K562 (cell line): ENCODE measurements around the gene SPDL1. TPM values are rescaled to one million over a fixed set of nuclear protein-coding genes. Genes with fewer than 3 reads are reported as not detected.

Experiments
- ATAC-seq: fragments of 200-7000 bp; cut with Tn5 transposase; 3 replicates; pipeline ENCODE4 v1.9.1; 2020; ENCODE audit warnings: moderate library complexity
- BruUV-seq: library from RNA; stranded (reverse); fragments of 400-500 nt; replicated peaks from 2 replicates; lab custom pipeline; 2021; lab: Mats Ljungman, UMichigan
- CTCF ChIA-PET: fragments of 300-600 bp; formaldehyde crosslinking; extraction: SDS; loops from one replicate; lab custom pipeline; 2021; ENCODE audit warnings: low intra/inter-chr PET ratio; lab: Yijun Ruan, JAX
- POLR2A ChIA-PET: fragments of 300-600, 350-650 bp; sonication (Branson Sonifier 250); formaldehyde crosslinking; extraction: SDS; loops from one replicate; lab custom pipeline; 2021; ENCODE audit warnings: antibody characterized with exemption, inconsistent platforms; lab: Yijun Ruan, JAX
- DNase-seq, 4 experiments: peaks; one replicate each; pipeline versions ENCODE4 v3.0.0 to v3.0.0-alpha.2; 2011 to 2018; ENCODE audit warnings: low spot score in 3 of 4, mixed read lengths in 3 of 4; ENCODE audit errors: extremely low read depth in 1 of 4
- FAIRE-seq: peaks from 2 replicates; lab custom pipeline; 2011; peaks lifted over from hg19 to GRCh38; lab: Jason Lieb, UNC
- H2AFZ ChIP-seq: 2 replicates; pipeline ENCODE4 v1.6.0; 2011; ENCODE audit warnings: low read depth, low read length, control low read depth, inconsistent platforms
- H3K27ac ChIP-seq: fragments of 200-600 bp; 3 replicates; pipeline ENCODE4 v1.8.0; 2011; ENCODE audit warnings: low read depth, mild to moderate bottlenecking, control low read depth, inconsistent platforms, low read length, moderate library complexity, mixed read lengths; ENCODE audit errors: extremely low read depth
- H3K27me3 ChIP-seq, 2 experiments: fragments of 300-600 bp in 1 of 2; 2 replicates in 1 of 2; 3 replicates in 1 of 2; pipeline versions ENCODE4 v1.6.0 to v1.8.0; 2011; ENCODE audit warnings: inconsistent platforms in 2 of 2, low read length in 2 of 2, mild to moderate bottlenecking in 1 of 2, mixed read lengths in 1 of 2, moderate library complexity in 1 of 2; ENCODE audit not compliant: control insufficient read depth in 2 of 2, insufficient read depth in 2 of 2
- H3K36me3 ChIP-seq: fragments of 300-600 bp; 3 replicates; pipeline ENCODE4 v1.8.0; 2011; ENCODE audit warnings: mild to moderate bottlenecking, low read length, inconsistent platforms; ENCODE audit not compliant: control insufficient read depth, insufficient read depth
- H3K4me1 ChIP-seq, 2 experiments: fragments of 200-600 bp in 1 of 2; replicated peaks in 1 of 2; 2 replicates in 1 of 2; 3 replicates in 1 of 2; pipeline versions ENCODE4 v1.5.1 to v1.8.0; 2011; ENCODE audit warnings: inconsistent platforms in 2 of 2, low read length in 2 of 2, mild to moderate bottlenecking in 1 of 2, mixed read lengths in 1 of 2, moderate library complexity in 1 of 2; ENCODE audit not compliant: control insufficient read depth in 2 of 2, insufficient read depth in 2 of 2
- H3K4me2 ChIP-seq: 2 replicates; pipeline ENCODE4 v1.6.1; 2011; ENCODE audit warnings: low read length, control low read depth, inconsistent platforms, mixed read lengths; ENCODE audit not compliant: insufficient read depth
- H3K4me3 ChIP-seq: fragments of 200-600 bp; sonication (generic), shearing (Covaris generic); 2 replicates; pipeline ENCODE4 v1.5.1; 2016; ENCODE audit warnings: control low read depth, inconsistent platforms
- H3K79me2 ChIP-seq: fragments of 200-600 bp; 3 replicates; pipeline ENCODE4 v1.8.0; 2011; ENCODE audit warnings: low read length, inconsistent platforms; ENCODE audit not compliant: control insufficient read depth, insufficient read depth
- H3K9ac ChIP-seq, 2 experiments: 2 replicates each; pipeline versions ENCODE4 v1.6.0 to v1.6.1; 2011; ENCODE audit warnings: low read depth in 2 of 2, low read length in 2 of 2, control low read depth in 1 of 2, inconsistent platforms in 1 of 2, mild to moderate bottlenecking in 1 of 2, mixed read lengths in 1 of 2; ENCODE audit not compliant: insufficient read depth in 1 of 2
- H3K9me1 ChIP-seq: one replicate; pipeline ENCODE4 v1.6.0; 2011; ENCODE audit warnings: inconsistent platforms, mild to moderate bottlenecking, low read length, moderate library complexity; ENCODE audit not compliant: control insufficient read depth, insufficient read depth
- H3K9me3 ChIP-seq: replicated peaks from 2 replicates; pipeline ENCODE4 v1.5.1; 2011; ENCODE audit warnings: low read depth, low read length, inconsistent platforms; ENCODE audit not compliant: control insufficient read depth, insufficient read depth
- H4K20me1 ChIP-seq: replicated peaks from 2 replicates; pipeline ENCODE4 v1.6.1; 2011; ENCODE audit warnings: low read length, inconsistent platforms, mixed read lengths; ENCODE audit not compliant: control insufficient read depth, insufficient read depth
- ATF1 ChIP-seq, 2 experiments: fragments of 450-650 bp in 1 of 2; IDR thresholded peaks; 2 replicates each; pipeline ENCODE4 v1.6.1; 2016; ENCODE audit warnings: missing compliant biosample characterization in 1 of 2, missing genetic modification characterization in 1 of 2
- ETV5 ChIP-seq: sonication (generic); formaldehyde crosslinking; IDR thresholded peaks from 2 replicates; pipeline ENCODE4 v1.4.0; 2020; ENCODE audit warnings: low read depth, mild to moderate bottlenecking, missing genetic modification reagents
- FOXP1 ChIP-seq: sonication (generic); formaldehyde crosslinking; IDR thresholded peaks from 2 replicates; pipeline ENCODE4 v1.8.0; 2022; ENCODE audit warnings: mild to moderate bottlenecking, missing genetic modification reagents
- JUN ChIP-seq, 2 experiments: sonication (generic) in 1 of 2; formaldehyde crosslinking in 1 of 2; IDR thresholded peaks; 2 replicates each; pipeline versions ENCODE4 v1.6.1 to v1.8.0; 2012 to 2022; ENCODE audit warnings: borderline replicate concordance in 2 of 2, mild to moderate bottlenecking in 2 of 2, improper control_type of control experiment in 1 of 2, low read depth in 1 of 2, low read length in 1 of 2, missing genetic modification reagents in 1 of 2
- KLF10 ChIP-seq: fragments of 250-450 bp; sonication (Bioruptor Pico); IDR thresholded peaks from 2 replicates; pipeline ENCODE4 v1.6.1; 2021; ENCODE audit warnings: matching md5 sums
- KLF6 ChIP-seq: fragments of 250-450 bp; sonication (Bioruptor Pico); IDR thresholded peaks from 2 replicates; pipeline ENCODE4 v1.4.0; 2020; ENCODE audit warnings: mild to moderate bottlenecking, moderate library complexity, borderline replicate concordance
- MBD2 ChIP-seq: sonication (generic); IDR thresholded peaks from 2 replicates; pipeline ENCODE4 v1.6.1; 2016; ENCODE audit warnings: low read depth, borderline replicate concordance
- NR2F6 ChIP-seq: fragments of 450-650 bp; formaldehyde crosslinking; IDR thresholded peaks from 2 replicates; pipeline ENCODE4 v1.4.0; 2020; ENCODE audit warnings: mild to moderate bottlenecking
- SMARCA5 ChIP-seq: fragments of 450-650 bp; IDR thresholded peaks from 2 replicates; pipeline ENCODE4 v1.6.1; 2016
- ZNF41 ChIP-seq: fragments of 250-450 bp; sonication (Bioruptor Pico); conservative IDR thresholded peaks from 2 replicates; pipeline ENCODE4 v1.4.0; 2020; ENCODE audit warnings: mild to moderate bottlenecking
- ZNF764 ChIP-seq: fragments of 250-450 bp; sonication (Bioruptor Pico); IDR thresholded peaks from 2 replicates; pipeline ENCODE4 v1.4.0; 2020; ENCODE audit warnings: low read depth, mild to moderate bottlenecking, moderate library complexity
- ZNF77 ChIP-seq: fragments of 250-450 bp; sonication (Bioruptor Pico); IDR thresholded peaks from 2 replicates; pipeline ENCODE4 v1.5.0; 2020
- ZNF830 ChIP-seq: fragments of 250-450 bp; sonication (Bioruptor Pico); IDR thresholded peaks from 2 replicates; pipeline ENCODE4 v1.5.0; 2021; ENCODE audit warnings: mild to moderate bottlenecking
- WGBS: fragments of 100-300 bp; shearing (Covaris generic); methylation state at CpG from one replicate; pipeline ENCODE4 v1.1.6; 2016; ENCODE audit warnings: low coverage, mixed read lengths; ENCODE audit not compliant: insufficient coverage; ENCODE audit errors: missing lambda C conversion rate; 5-methylcytosine and 5-hydroxymethylcytosine counted together
- in situ Hi-C: fragments of 300-500 bp; cut with MboI; formaldehyde crosslinking; loops from 4 replicates; pipeline ENCODE4 v1.15.0; 2018; ENCODE audit warnings: inconsistent platforms, mixed read lengths
- intact Hi-C: fragments of 100-400 bp; cut with micrococcal nuclease; formaldehyde crosslinking; loops from 2 replicates; pipeline ENCODE4 v1.14.2; 2022
- polyA plus RNA-seq, 8 experiments: library from polyadenylated mRNA; depleted of rRNA in 4 of 8; stranded (reverse) in 5 of 8; unstranded in 3 of 8; fragments of >200 nt; fragmentation: Nextera tagmentation in 2 of 8; fragmentation: Illumina TruSeq in 1 of 8; extraction: Ambion mirVana in 2 of 8; extraction: Trizol in 1 of 8; gene quantifications; 2 replicates each; pipeline versions ENCODE4 v1.2.1 to v1.2.3, GENCODE V29; 2011 to 2014; ENCODE audit warnings: inconsistent platforms in 1 of 8, missing spikeins in 1 of 8
- total RNA-seq, 7 experiments: library from RNA; depleted of rRNA in 6 of 7; stranded (reverse); fragments of >200 nt in 6 of 7; fragmentation: Illumina TruSeq in 2 of 7; extraction: Trizol in 2 of 7; gene quantifications; 2 replicates each; pipeline versions ENCODE4 v1.2.1 to v1.2.3, GENCODE V29; 2011 to 2021; ENCODE audit warnings: low replicate concordance in 1 of 7

Gene SPDL1
- total and polyA plus RNA-seq, 9 of the 15 experiments (the other 6 are each of a cell fraction or from before 2014, with no cell fraction given) = 32.4 to 59.6 (median 49.0) TPM

DNA sequence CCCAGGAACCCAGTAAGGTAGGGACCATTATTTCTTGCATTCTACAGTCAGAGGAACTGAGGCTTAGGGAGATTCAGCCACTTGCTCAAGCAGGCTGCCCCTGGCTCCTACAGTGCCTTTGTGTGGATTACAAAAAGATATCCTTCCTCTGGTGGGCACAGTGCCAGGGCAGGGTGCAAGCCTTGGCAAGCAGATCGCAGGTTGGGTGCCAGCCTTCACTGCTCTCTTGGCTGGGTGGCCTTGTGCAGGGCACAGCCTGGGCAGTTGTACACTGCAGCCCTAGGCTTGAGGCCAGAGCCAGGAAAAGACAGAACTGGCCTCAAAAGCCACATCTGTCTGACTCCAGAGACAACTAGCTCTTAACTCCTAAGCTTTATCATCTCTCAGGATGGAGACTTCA is 68.5 kb downstream of the SPDL1 start:
- Histone ChIP-seq H3K4me2 (no peak overlapping the region), H3K79me2 (no peaks in the 10 kb centered on the region; the same call in 1 of the 3 replicates), H3K36me3 (no peaks in the 10 kb centered on the region)
- ATAC-seq (no peak), DNase-seq (no peak), FAIRE-seq (no peak)
- BruUV-seq = no TSS peak
- intact Hi-C loops = no loop called here
- no peak for TF ChIP-seq JUN (IDR thresholded peaks at IDR 0.05; ENCODE audit: borderline replicate concordance, low read depth, low read length)
- no peak for TF ChIP-seq JUN (CRISPR knock-in tag; IDR thresholded peaks at IDR 0.05; ENCODE audit: borderline replicate concordance)
- no peak for TF ChIP-seq MBD2
- no peak for TF ChIP-seq KLF10
- TF ChIP-seq SMARCA5 = no peak
- TF ChIP-seq ZNF77 = no peak
- TF ChIP-seq ETV5 = no peak
- no peak for TF ChIP-seq ZNF41 (CRISPR knock-in tag)
- TF ChIP-seq ZNF764 (CRISPR knock-in tag) = no peak
- no peak for TF ChIP-seq NR2F6 (CRISPR knock-in tag)
- no peak for TF ChIP-seq FOXP1 (CRISPR knock-in tag)
- no peak for TF ChIP-seq KLF6
- TF ChIP-seq ATF1 (CRISPR knock-in tag; IDR thresholded peaks at IDR 0.05) = no peak
- TF ChIP-seq ATF1 (tag; IDR thresholded peaks at IDR 0.05) = no peak
- TF ChIP-seq ZNF830 (CRISPR knock-in tag) = no peak
- TF ChIP-seq, all 486 proteins: peak for 0
- WGBS = 0% methylated on average over 1 of the region's 1 CpG
- H3K27me3 ChIP-seq = no peaks in the 10 kb centered on the region
- H3K9me3 ChIP-seq = no peaks in the 10 kb centered on the region
- no peak overlapping the region for H2AFZ ChIP-seq
- POLR2A ChIA-PET = no interaction called here
- CTCF ChIA-PET = no interaction called here
- H3K9me1 ChIP-seq = no peaks in the 10 kb centered on the region
- no peak overlapping the region for H3K4me3 ChIP-seq
- H4K20me1 ChIP-seq = peaks cover 7% of the 10 kb centered on the region; the same call in 1 of the 2 replicates
- peaks cover 11 to 44% of the 10 kb centered on the region in 2 experiments for H3K4me1 ChIP-seq
- H3K27ac ChIP-seq = no peak overlapping the region
- in situ Hi-C loops = no loop called here
- no peak overlapping the region for H3K9ac ChIP-seq
